ENCODE results near the gene HEPN1.

HEPN1 gene

DNA sequence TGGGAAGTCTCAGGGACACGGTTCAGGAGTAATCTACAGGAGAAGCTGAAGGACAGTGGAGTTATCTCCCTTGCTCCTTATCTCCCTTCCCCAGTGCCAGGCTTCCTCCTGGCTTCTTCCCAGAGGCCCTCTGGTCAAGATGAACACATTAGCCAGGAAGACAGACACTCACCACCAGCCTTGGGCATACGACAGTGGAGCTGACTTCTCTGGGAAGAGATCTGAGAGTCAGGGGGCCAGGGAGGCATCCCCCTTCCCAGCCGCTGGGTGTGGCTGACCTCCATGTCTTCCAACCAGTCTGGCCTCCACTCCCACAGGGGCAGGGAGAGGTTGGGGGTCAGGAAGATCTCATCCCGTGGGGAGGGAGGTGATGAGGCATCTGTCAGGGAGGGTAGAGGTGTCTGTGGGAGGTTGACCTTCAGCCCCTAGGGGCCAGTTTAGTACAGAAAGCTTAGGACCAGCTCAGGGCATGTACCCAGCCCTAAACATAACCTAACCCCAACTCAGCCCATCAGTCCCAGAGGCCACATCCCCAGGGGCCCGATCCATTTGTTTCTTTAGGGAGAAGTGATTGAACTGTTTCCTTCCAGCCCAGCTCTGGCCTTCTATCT, 34.1 kb upstream of the HEPN1 start:
- DNase-seq (ENCODE audit: low read depth in 3 of 3): no peak

DNA sequence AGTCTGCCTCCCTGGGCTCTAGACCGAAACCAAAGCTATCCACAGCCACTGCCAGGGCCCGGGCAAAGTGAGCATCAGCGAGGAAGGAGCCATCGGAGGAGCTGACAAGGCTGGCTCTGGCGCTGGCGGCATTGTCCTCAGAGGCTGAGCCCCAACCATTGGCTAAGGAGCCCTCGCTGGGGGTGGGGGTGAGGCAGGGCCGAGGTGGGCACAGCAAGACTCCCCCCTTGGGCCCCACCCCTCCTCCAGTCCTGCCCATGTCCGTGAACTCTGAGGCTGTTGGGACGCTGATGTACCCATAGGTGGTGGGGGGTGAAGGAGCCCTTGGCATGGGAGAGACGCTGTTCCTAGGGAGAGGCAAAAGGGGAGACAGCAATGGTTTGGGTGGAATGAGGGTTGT, 32.6 kb upstream of the HEPN1 start:
- no peak for DNase-seq (ENCODE audit: low read depth in 3 of 3)

DNA sequence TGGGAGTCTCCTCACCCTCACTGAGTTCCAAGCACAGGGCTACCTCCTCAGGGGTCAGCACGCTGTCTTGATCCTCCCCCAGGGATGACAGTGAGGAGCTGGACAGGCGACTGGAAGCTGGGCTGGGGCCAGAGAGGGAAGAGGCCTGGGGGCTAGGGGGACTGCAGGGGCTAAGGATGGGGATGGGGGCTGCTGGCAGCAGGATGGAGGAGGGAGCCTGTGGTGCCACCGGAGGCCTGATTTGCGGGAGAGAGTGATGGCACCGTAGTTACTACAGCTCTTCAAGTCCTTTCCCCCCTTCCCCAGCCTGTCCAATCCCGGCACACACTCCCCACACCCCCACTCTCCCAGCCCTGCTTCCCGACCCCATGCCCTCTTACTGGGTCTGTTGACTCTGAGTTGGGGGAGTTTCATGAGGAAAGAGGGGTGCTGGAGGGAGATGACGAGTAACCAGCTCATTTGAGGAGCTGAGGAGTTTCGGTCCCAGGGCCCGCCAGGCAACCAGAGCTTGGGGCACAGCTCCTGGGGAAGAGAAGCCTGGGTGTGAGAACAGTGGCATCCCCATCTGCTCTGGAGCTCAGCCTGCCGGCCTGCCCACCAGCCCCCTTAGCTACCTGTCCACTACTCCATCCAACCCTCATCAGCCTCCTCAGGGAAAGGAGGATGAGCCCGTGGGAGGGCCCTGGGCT, 31.9 kb upstream of the HEPN1 start:
- DNase-seq (ENCODE audit: low read depth in 3 of 3): no peak

DNA sequence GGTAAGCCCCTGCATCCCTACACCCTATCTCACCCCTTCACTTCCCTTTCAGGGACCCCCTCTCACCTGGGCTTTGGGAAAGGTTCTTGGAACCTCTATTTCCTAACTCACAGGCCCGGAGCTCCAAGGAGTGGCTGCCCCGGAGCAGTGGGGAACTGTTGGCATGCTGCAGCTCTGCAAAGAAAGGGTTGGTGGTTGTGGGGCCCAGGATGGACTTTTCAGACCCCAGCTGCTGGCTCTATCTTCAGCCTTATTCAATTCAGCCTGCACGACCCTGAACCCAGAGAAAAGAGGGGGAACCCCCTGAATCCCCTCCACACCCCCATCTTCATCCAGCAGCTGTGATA, 31.4 kb upstream of the HEPN1 start:
- no peak for DNase-seq (ENCODE audit: low read depth in 3 of 3)

DNA sequence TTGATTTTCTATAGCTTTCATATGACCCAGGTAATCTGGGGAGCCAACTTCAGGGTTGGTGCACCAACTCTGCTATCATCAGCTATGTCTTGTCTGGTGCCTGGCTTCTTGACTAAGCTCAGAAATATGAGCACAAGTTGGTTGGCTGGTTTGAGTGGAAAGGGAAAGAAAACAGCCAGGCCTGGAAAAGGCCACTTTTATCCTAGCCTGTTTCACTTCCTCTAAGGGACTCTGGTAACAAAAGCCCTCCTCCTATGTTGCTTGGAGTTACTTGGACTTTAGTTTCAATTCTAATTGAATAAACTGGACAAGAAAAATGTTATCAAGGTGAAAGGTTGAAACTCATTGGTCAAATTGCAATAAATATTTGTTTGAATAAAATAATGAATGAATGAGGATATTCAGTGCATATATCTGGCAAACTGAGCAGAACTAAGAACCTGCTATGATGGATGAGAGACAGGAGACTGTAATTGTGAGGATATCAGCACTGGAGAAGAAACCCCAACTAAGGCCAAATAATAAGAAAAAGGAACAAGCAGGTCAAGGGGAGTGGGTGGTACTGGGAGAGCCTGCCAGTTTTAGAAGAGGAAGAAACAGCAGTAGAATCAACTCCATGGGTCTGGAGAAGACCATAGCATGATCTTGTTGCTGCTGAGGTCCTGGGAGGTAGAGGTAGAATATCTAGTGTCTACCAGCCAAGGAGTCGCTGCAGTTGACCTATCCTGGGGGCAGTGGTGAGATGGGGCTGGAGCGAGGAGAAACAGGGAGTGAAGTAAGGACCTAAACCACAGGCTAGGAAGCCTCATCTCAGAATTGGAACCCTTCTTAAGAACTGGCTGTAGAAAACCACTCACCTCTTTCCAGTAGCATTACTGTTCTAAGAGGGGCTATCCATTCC, 29.6 kb upstream of the HEPN1 start:
- no peak for DNase-seq (ENCODE audit: low read depth in 3 of 3)

DNA sequence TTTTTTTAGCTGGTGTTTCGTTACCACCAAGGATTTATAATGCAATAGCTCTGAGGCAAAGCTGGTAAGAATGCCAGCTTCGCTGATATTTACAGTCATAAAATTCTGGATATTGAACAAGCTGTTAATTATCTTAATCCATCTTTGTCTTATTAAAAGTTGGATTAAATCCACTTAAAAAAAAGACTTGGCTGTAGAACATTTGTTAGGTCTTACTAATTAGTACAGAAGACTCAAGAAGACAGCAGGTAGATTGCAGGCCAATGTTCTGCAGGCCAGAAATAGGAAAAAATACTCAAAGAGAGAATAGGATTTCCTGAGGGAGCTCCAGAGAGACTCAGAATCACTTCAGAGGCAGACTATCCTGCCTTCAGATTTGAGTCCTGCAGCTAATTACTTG, 28.9 kb upstream of the HEPN1 start:
- DNase-seq (ENCODE audit: low read depth in 3 of 3): no peak

DNA sequence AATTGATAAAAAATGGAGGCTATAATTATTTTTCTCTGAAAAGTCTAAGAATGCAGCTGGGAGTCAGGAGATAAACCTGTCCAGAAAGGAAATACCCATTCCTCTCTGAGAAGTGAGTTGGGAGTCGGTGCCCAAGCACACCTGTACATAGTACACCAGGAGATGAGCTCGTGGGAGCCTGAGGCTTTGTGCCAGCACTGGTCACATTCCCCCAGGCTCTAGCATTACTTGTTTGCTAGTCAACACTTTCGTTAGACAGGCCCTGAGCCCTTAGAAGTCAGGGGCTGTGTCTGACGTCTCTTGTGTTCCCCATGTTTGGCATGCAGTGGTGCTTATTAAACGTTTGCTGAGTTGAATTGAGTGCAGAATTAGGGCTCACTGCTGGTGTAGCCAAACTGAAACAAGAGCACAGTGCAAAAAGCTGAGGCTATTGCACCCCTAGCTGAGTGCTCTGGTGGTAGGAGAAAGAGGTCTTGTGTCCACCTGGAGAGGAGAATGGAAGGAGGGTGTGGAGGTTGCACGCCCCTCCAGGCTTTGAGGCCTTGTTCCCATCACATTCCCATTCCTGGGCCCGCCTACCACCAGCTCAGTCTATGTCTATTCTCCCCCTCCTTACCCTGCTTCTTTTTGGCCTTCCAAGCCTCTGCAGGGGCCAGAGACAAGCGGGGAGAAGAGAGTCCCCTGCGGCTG, 28.2 kb upstream of the HEPN1 start:
- DNase-seq (ENCODE audit: low read depth in 3 of 3): no peak

DNA sequence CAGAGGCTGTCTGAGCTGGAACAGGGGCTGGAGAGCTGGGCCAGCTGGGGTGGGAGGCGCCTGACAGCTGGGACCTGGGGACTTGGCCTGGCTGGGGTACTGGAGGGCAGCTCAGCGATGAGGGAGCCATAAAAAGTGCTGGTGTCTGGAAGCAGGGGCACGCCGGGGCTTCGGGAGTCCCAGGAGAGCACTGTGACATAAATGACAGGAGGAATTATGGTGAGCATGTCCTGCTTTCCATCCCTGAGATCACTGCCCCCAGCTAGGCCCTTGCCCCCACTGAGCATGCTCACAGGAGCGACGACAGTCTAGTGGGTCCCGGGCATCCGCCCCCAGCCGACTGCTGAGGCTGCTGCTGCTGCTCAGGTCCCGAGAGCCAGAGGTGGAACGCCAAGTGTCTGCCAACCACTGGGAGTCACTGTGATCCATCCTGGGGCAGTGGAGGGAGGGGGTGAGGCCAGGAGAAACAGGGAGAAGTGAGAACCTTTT, 27.6 kb upstream of the HEPN1 start:
- no peak for DNase-seq (ENCODE audit: low read depth in 3 of 3)

DNA sequence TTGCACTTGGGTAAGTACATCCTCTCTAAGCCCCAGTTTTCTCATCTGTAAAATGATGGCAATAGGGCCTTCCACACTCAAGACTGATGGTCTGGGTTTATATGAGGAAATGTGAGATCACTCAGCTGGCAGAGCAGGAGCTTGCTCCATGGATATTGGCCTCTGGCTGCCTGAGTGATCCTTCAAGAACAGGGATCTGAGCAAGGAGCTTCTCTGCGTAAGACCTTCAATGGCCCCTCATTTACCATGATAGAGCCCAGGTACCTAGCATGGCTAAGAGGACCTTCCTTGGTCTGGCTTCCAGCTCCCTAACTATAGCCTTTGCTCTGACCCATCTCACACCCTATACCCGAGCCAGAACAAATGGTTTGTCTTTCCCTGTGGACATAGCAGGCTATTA, 26.9 kb upstream of the HEPN1 start:
- no peak for DNase-seq (ENCODE audit: low read depth in 3 of 3)

DNA sequence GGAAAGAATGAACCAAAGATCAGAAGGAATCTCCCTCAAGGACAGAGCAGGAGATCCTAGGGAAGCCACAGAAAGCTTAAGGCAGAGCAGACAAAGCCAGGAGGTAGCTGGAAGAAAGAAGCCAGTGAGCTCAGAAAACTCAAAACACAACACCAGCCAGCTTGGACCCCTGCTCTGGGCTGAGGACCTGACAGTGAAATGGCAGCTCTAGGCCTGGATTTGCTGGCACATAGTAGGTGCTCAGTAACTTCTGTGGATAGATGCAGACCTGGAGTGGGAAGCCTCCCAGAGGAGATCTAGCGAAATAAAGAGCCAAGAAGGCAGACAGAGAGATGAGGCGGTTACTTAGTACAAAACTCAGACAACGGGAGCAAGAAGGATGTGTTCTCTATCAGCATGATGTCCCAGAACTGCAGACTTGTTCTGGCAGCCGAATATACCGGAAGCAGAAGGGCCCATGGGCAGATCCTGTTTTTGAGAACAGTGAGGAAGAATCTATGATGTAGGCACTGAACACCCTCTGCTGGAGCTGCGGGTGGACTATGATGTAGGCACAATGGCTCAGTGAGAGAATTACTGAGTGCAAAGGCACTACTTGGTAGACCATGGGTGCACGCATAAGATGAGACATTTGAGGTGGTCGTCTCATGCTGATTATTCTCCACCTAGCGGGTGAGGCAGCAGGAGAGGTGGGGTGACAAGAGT, 26.1 kb upstream of the HEPN1 start:
- DNase-seq (ENCODE audit: low read depth in 3 of 3): no peak

DNA sequence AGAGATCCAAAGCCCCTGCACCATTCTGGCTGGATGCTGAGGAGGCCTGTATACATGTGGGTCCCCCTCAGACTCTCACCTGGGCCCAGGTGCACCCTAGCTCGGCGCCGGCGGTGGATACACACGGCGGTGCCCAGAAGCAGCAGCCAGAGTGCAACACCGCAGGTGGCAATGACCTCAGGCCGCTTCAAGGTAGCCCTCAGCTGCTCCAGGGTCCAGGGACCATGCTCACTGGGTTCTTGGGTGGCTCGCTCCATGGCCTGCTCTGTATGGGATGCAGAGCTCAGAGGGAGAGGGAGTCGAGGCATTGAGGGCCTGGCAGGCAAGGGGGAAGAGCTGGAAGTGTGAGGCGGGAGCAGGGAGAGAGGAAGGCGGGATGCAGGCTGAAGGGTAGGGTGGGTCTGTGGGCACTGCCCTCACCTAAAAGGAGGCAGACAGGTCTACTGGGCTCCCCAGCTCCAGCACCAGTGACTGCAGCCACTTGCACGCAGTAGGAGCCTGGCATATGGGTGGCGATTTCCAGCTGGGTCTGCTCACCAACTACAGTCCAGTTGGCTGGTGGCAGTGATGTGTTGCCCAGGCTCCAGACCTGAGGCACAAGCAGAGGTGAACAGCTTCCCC, 25.2 kb upstream of the HEPN1 start:
- DNase-seq (ENCODE audit: low read depth in 3 of 3): no peak

DNA sequence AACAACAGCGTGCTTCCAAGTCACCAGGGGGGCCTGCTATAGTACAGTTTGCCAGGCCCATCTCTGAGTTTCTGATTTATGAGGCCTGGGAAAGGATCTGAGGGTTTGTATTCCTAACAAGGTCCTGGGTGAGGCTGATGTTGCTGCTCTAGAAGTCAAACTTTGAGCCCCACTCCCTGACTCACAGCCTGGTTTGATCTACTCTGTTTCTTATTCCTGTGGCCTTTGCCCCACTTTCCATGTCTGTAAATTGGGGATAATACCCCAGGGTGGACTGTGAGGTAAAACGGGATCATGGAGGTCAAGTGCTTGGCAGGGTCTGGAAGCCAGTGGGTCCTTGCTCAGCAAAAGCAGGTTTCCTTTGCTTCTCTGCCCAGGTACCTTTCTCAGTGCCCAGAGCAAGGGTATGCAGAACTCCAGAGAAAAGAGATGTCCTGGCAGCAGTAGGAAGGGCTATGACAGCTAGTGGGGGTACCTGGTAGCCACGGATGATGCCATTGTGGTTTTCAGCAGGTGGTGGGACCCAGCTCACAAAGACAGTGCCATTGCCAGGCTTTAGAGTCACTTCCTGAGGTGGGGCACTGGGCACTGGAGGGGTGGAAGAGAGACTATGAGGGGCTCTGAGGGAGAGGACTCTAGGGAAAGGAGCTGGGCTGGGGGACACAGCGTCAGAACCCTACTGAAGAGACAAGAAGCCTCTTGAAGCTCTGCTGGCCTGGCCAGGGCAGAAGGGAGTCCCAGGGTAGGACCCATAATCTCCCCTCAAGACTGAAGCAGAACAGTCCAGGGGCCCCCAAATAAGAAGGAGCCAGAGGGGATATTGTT, 24.2 kb upstream of the HEPN1 start:
- no peak for DNase-seq (ENCODE audit: low read depth in 3 of 3)

DNA sequence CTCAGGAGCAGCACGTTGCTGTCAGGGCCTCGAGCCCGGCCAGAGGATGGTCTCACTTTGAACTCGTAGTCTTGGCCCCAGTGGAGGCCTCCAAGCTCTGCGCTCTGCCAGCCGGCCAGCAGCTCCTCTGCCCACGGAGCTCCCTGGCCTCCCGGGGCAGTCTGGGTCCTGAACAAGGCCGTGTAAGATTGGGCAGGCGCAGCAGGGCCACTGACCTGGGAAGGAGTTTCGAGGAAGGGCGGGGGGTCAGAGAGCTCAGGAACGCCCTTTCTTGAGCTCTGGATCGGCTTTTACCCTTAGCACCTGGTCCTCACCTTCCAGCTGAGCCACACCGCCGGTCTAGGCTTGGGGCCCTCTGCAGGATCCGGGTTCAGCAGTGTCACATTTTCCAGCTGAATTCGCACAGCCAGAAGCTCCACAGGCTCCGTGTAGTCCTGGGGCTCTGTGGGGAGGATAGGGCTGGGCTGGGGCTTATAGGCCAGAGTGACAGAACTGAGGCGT, 23.5 kb upstream of the HEPN1 start:
- no peak for DNase-seq (ENCODE audit: low read depth in 3 of 3)

DNA sequence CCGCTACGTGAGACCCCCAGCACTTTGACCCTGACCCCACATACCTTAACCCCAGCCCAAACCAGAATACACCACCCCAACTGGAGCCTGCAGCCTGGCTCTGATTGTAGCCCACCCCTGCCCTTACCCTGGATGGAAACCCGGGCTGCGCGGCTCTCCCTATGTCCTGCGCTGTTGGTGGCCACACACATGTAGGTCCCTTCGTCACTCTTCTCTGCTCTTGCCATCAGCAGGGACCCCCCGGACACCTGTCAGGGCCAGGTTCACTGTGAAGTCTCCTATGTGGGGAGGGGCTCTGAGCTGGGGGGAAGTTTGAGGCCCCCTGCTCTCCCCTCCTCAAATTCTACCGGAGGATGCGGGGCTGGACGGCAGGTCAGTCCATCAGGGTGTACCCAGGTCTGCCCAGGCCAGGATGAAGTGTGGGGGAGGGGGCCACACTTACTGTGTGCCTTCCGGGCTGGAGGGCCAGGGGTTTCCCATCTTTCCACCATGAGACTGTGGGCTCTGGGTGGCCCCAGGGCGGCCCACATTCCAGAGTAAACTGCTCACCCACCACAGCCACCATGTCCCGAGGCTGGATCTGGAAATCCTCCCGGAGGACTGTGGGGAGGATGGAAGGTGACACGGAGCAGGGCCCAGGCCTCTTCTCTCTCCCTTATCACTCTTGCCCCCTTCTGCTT, 22.8 kb upstream of the HEPN1 start:
- DNase-seq (ENCODE audit: low read depth in 3 of 3): no peak

DNA sequence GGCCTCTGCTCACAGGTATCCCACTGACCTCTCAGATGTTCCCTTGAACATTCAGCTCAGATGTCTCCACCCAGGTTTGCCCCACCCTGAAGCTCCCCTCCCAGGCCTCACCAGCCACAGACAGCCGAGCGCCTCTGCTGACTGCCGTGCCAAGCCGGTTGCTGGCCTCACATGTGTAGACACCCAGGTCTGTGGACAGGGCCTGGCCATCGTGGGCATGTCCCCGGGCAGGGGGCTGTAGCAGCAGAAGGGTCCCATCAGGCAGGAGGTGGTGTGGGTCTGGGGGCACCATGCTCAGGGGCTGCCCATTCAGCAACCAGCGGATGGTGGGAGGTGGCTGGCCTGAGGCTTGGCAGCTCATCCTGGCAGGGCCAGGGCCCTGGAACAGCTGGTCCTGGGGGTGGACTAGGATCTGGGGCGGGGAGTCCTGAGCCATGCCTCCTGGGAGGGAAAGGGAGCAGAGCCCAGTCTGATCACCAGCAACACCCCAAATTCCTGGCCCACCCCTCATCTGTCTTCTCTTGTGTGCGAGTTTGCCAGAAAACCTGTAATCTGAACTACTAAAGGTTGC, 22.1 kb upstream of the HEPN1 start:
- DNase-seq (ENCODE audit: low read depth in 3 of 3): no peak

DNA sequence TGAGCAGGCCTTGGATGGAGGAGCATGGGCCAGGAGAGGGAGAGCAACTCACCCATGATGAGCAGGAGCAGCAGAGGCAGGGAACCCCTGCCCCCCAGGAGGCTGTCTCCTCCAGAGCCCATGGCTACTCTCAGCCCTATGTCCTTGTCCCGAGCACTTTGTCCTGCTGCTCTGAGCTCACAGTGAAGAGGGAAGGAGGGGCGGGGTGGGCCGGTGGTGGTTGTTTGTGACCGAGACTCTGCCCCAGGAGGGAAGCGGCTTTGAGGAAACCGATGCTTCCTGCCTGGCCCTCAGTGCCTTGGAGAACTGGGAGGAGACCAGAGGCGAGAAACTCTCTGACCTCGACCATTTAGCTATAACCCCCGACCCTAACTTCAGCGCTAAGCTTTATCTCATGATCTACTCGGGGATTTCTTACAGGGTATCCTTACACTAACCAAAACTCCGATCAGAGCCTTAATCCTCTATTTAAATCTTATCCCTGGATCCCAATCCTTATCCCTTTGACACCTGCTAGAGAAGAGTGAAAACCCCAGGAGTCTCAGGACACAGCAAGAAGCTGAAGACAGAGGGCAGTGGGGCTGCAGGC, 21.3 kb upstream of the HEPN1 start, which contains the start of gene ROBO4:
TSS of gene ROBO4 (minus strand) at position 192 of the 589 bp plus-strand sequence. CDS start at position 122, 70 bp downstream.
- no peak for DNase-seq (ENCODE audit: low read depth in 3 of 3)

DNA sequence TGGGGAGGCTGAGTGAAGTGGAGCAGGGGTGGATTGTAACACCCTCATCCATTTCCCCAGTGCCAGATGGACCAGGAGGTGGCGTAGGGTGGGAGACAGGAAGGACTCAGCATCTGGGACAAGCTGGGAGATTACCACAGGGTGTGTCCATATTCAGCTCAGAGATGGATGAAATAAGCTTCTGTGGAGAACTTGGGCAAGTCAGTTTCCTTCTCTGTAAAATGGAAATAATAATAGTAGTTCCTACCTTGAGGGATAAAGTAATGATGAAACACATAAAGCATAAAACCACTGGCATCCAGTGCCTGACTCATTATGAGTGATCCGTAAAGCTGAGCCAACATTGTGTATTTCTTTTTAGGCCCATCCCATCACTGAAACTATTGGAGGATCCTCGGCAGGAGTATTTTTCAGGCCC, 20.8 kb upstream of the HEPN1 start:
- DNase-seq (ENCODE audit: low read depth in 3 of 3): no peak

DNA sequence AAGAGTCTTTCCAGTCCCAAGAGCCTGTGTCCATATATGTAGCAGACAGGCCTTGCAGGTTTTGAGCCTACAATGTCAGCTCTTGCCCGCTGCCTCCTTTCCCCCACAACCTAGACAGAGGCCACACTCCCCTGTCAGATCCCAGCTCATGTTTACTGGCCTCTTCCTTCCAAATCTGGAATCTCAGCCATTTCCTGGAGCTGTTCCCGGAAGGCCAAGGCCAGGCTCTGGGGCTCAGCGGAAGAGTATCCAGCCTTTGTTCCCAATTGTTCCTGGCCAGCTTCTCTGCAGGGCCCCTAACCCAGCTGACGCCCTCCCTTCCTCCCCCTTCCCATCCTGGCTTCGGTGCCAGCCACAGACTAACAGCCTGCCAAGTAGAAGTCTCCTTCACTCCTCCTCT, 20.3 kb upstream of the HEPN1 start:
- DNase-seq (ENCODE audit: low read depth in 3 of 3): no peak
